ENCODE measurements around the gene FFAR3. TPM values are rescaled to one million over a fixed set of nuclear protein-coding genes. Genes with fewer than 3 reads are reported as not detected.

The FFAR3 gene
- total and polyA plus RNA-seq, 9 of the 15 experiments (the other 6 are each of a cell fraction or from before 2014, with no cell fraction given): not detected

DNA sequence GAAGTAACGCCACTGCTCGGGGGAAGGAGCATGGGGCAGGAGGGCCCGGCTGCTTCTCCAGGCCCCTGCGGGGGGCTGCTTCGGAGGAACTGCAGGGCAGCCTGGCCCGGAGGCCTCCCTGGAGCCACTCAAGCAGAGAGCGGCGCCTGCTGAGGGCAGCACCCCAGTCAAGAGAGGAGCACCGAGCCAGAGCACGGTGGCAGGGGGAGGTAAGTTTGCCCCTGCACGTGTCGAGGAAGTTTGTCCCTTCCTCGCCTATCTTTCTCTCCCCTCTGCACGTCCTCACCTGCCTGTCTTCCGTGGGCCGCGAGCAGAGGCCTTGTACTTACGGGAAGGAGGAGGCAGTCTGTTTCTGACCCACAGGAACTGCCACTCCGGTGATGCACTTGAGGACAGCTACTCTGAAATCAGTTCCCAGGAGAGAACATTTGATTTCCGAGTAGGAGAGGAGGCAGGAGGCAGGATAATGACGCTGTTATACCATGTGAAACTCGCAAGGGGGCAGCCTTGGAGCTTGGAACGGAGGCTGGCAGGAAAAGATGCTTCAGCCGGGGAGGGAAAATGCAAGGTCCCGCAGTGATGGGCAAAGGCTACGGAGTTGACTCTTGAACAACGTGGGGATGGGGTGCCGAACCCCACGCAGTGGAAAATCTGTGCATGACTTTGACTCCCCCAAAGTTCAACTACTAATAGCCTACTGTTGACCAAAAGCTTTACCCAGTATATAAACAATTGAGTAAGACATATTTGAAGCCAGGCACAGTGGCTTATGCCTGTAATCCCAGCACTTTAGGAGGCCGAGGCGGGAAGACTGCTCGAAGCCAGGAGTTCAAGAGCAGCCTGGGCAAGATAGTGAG is 5.6 kb upstream of the FFAR3 start (continued):
- TF ChIP-seq, protein P1, sequence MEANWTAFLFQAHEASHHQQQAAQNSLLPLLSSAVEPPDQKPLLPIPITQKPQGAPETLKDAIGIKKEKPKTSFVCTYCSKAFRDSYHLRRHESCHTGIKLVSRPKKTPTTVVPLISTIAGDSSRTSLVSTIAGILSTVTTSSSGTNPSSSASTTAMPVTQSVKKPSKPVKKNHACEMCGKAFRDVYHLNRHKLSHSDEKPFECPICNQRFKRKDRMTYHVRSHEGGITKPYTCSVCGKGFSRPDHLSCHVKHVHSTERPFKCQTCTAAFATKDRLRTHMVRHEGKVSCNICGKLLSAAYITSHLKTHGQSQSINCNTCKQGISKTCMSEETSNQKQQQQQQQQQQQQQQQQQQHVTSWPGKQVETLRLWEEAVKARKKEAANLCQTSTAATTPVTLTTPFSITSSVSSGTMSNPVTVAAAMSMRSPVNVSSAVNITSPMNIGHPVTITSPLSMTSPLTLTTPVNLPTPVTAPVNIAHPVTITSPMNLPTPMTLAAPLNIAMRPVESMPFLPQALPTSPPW (CRISPR knock-in tag; IDR thresholded peaks at IDR 0.05): no peak; the same call in 1 of the 2 replicates
- TF ChIP-seq RBM39 (optimal IDR thresholded peaks at IDR 0.05; ENCODE audit: low read depth, low read length) (peak; percentile 10), STAG1 (CRISPR knock-in tag; IDR thresholded peaks at IDR 0.05; ENCODE audit: borderline replicate concordance) (peak; percentile 86), JUND (IDR thresholded peaks at IDR 0.05; ENCODE audit: borderline replicate concordance, low read depth, low read length) (peak; percentile 75), JUND (tag; IDR thresholded peaks at IDR 0.05; ENCODE audit: borderline replicate concordance, low read depth, low read length) (peak; percentile 60; the same call in 1 of the 3 replicates), KDM1A (IDR thresholded peaks at IDR 0.05) (peak; percentile 77 to 82), CREBBP (IDR thresholded peaks at IDR 0.05; ENCODE audit: low read depth, low read length) (no peak), ETV5 (CRISPR knock-in tag; IDR thresholded peaks at IDR 0.05; ENCODE audit: low read depth) (0 out of 2 replicates have a peak, but pooled peaks have one; percentile 29), CXXC5 (CRISPR knock-in tag; IDR thresholded peaks at IDR 0.05) (0 out of 2 replicates have a peak, but pooled peaks have one; percentile 16), POLR2B (IDR thresholded peaks at IDR 0.05; ENCODE audit: low read depth, partially characterized antibody) (no peak), CC2D1A (IDR thresholded peaks at IDR 0.05) (0 out of 2 replicates have a peak, but pooled peaks have one; percentile 76), ATF7 (IDR thresholded peaks at IDR 0.05) (peak; percentile 33; the same call in 1 of the 2 replicates), ZNF384 (IDR thresholded peaks at IDR 0.05; ENCODE audit: low read depth, low read length) (peak; percentile 25; the same call in 1 of the 2 replicates), ARHGAP35 (IDR thresholded peaks at IDR 0.05; ENCODE audit: partially characterized antibody) (no peak), HDGF (IDR thresholded peaks at IDR 0.05) (peak; percentile 53; the same call in 1 of the 2 replicates)
- TF ChIP-seq, protein P2, sequence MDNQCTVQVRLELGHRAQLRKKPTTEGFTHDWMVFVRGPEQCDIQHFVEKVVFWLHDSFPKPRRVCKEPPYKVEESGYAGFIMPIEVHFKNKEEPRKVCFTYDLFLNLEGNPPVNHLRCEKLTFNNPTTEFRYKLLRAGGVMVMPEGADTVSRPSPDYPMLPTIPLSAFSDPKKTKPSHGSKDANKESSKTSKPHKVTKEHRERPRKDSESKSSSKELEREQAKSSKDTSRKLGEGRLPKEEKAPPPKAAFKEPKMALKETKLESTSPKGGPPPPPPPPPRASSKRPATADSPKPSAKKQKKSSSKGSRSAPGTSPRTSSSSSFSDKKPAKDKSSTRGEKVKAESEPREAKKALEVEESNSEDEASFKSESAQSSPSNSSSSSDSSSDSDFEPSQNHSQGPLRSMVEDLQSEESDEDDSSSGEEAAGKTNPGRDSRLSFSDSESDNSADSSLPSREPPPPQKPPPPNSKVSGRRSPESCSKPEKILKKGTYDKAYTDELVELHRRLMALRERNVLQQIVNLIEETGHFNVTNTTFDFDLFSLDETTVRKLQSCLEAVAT (IDR thresholded peaks at IDR 0.05): peak in 1 of 2 experiments; percentile 24; a peak in 1 of 4 replicates
- TF ChIP-seq, protein P3, sequence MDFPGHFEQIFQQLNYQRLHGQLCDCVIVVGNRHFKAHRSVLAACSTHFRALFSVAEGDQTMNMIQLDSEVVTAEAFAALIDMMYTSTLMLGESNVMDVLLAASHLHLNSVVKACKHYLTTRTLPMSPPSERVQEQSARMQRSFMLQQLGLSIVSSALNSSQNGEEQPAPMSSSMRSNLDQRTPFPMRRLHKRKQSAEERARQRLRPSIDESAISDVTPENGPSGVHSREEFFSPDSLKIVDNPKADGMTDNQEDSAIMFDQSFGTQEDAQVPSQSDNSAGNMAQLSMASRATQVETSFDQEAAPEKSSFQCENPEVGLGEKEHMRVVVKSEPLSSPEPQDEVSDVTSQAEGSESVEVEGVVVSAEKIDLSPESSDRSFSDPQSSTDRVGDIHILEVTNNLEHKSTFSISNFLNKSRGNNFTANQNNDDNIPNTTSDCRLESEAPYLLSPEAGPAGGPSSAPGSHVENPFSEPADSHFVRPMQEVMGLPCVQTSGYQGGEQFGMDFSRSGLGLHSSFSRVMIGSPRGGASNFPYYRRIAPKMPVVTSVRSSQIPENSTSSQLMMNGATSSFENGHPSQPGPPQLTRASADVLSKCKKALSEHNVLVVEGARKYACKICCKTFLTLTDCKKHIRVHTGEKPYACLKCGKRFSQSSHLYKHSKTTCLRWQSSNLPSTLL (IDR thresholded peaks at IDR 0.05): no peak
- TF ChIP-seq, protein P4, sequence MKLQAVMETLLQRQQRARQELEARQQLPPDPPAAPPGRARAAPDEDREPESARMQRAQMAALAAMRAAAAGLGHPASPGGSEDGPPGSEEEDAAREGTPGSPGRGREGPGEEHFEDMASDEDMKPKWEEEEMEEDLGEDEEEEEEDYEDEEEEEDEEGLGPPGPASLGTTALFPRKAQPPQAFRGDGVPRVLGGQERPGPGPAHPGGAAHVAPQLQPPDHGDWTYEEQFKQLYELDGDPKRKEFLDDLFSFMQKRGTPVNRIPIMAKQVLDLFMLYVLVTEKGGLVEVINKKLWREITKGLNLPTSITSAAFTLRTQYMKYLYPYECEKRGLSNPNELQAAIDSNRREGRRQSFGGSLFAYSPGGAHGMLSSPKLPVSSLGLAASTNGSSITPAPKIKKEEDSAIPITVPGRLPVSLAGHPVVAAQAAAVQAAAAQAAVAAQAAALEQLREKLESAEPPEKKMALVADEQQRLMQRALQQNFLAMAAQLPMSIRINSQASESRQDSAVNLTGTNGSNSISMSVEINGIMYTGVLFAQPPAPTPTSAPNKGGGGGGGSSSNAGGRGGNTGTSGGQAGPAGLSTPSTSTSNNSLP (IDR thresholded peaks at IDR 0.05; ENCODE audit: borderline replicate concordance, low read depth, low read length): peak; percentile 29; the same call in 1 of the 2 replicates
- TF ChIP-seq, protein P5, sequence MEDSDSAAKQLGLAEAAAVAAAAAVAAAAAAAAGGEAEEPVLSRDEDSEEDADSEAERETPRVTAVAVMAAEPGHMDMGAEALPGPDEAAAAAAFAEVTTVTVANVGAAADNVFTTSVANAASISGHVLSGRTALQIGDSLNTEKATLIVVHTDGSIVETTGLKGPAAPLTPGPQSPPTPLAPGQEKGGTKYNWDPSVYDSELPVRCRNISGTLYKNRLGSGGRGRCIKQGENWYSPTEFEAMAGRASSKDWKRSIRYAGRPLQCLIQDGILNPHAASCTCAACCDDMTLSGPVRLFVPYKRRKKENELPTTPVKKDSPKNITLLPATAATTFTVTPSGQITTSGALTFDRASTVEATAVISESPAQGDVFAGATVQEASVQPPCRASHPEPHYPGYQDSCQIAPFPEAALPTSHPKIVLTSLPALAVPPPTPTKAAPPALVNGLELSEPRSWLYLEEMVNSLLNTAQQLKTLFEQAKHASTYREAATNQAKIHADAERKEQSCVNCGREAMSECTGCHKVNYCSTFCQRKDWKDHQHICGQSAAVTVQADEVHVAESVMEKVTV (CRISPR knock-in tag; IDR thresholded peaks at IDR 0.05): peak; percentile 95
